Smooth muscle cell (in vitro differentiated cells): ENCODE data around the gene LSAMP. TPM values are rescaled to one million over a fixed set of nuclear protein-coding genes. Genes with fewer than 3 reads are reported as not detected.

Experiments used
- DNase-seq: peaks from one replicate; lab custom pipeline; 2025; ENCODE audit not compliant: unreplicated experiment; lab: John Stamatoyannopoulos, UW
- H2AFZ ChIP-seq: fragments of 200-600 bp; sonication (generic); 2 replicates; pipeline ENCODE4 v1.6.0; 2016; ENCODE audit warnings: antibody characterized with exemption, low read depth, mild to moderate bottlenecking
- H3F3A ChIP-seq: fragments of 200-600 bp; sonication (generic); 2 replicates; pipeline ENCODE4 v1.6.0; 2017; ENCODE audit warnings: antibody characterized with exemption, low read depth
- H3K27ac ChIP-seq: fragments of 200-600 bp; sonication (generic); 2 replicates; pipeline ENCODE4 v1.5.1; 2016; ENCODE audit warnings: low read depth, mild to moderate bottlenecking
- H3K27me3 ChIP-seq: fragments of 200-600 bp; sonication (generic); 2 replicates; pipeline ENCODE4 v1.6.1; 2016; ENCODE audit warnings: low read depth, mild to moderate bottlenecking
- H3K36me3 ChIP-seq: fragments of 200-600 bp; sonication (generic); 2 replicates; pipeline ENCODE4 v1.5.1; 2016; ENCODE audit warnings: low read depth
- H3K4me1 ChIP-seq: fragments of 200-600 bp; sonication (generic); 2 replicates; pipeline ENCODE4 v1.5.1; 2016; ENCODE audit warnings: low read depth
- H3K4me2 ChIP-seq: fragments of 200-600 bp; sonication (generic); 2 replicates; pipeline ENCODE4 v1.6.0; 2016; ENCODE audit warnings: mild to moderate bottlenecking
- H3K4me3 ChIP-seq: fragments of 200-600 bp; sonication (generic); 2 replicates; pipeline ENCODE4 v1.5.1; 2016; ENCODE audit warnings: mild to moderate bottlenecking
- H3K79me2 ChIP-seq: fragments of 200-600 bp; sonication (generic); 2 replicates; pipeline ENCODE4 v1.6.0; 2016; ENCODE audit warnings: low read depth, mild to moderate bottlenecking
- H3K9ac ChIP-seq: fragments of 200-600 bp; sonication (generic); 2 replicates; pipeline ENCODE4 v1.6.0; 2016; ENCODE audit warnings: low read depth
- H3K9me3 ChIP-seq: fragments of 200-600 bp; sonication (generic); replicated peaks from 2 replicates; pipeline ENCODE4 v1.5.1; 2016; ENCODE audit warnings: low read depth
- H4K20me1 ChIP-seq: fragments of 200-600 bp; sonication (generic); 2 replicates; pipeline ENCODE4 v1.6.0; 2016; ENCODE audit warnings: low read depth
- CTCF ChIP-seq: fragments of 200-600 bp; sonication (generic); IDR thresholded peaks from 2 replicates; pipeline ENCODE4 v1.5.1; 2017; ENCODE audit warnings: borderline replicate concordance, mild to moderate bottlenecking, antibody characterized with exemption; ENCODE audit not compliant: insufficient read depth, poor library complexity, severe bottlenecking
- WGBS: methylation state at CpG from one replicate; pipeline ENCODE4 v1.1.7; 2016; ENCODE audit warnings: low lambda C conversion rate; 5-methylcytosine and 5-hydroxymethylcytosine counted together
- polyA plus RNA-seq: library from polyadenylated mRNA; unstranded; fragments of >200 nt; fragmentation: Nextera tagmentation; extraction: Ambion mirVana; gene quantifications from 2 replicates; pipeline ENCODE4 v1.2.1, GENCODE V29; 2016
- total RNA-seq: library from RNA; depleted of rRNA; stranded (reverse); fragments of >200 nt; gene quantifications from 2 replicates; pipeline ENCODE4 v1.2.3, GENCODE V29; 2014

LSAMP gene
- total and polyA plus RNA-seq, 2 experiments from 2014 or later, result 11.2 to 13.6 TPM

DNA sequence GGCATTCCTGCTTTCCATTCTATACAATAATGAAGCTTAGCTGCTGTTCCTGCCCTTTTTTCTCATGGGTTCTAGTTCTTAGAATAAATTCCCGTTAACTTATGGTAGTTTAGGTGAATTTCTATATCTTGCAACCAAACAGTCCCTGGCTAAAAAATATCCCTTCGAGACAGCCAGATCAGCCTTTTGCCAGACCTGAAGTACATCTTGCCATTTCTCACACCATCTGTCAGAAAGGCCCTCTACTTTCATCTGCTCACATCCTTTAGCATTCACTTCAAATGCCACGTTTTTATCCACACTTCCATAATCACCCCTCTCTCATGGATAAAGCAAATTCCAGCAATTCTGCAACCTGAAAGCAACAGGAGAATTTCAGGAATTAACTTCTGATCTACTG lies 676.6 kb downstream of the LSAMP start:
- no peak overlapping the region for H3K4me3 ChIP-seq
- no peaks in the 10 kb centered on the region for H3K27me3 ChIP-seq
- TF ChIP-seq CTCF, result no peak
- no peak overlapping the region for H2AFZ ChIP-seq
- WGBS, result 74% methylated on average over 3 of the region's 3 CpGs
- H3K36me3 ChIP-seq, result no peaks in the 10 kb centered on the region
- H3K27ac ChIP-seq, result no peak overlapping the region
- H3K9ac ChIP-seq, result no peak overlapping the region
- H3K4me1 ChIP-seq, result no peaks in the 10 kb centered on the region
- DNase-seq, result no peak
- H4K20me1 ChIP-seq, result no peaks in the 10 kb centered on the region
- no peak overlapping the region for H3K4me2 ChIP-seq
- no peaks in the 10 kb centered on the region for H3K79me2 ChIP-seq
- no peaks in the 10 kb centered on the region for H3K9me3 ChIP-seq
- no peaks in the 10 kb centered on the region for H3F3A ChIP-seq

DNA sequence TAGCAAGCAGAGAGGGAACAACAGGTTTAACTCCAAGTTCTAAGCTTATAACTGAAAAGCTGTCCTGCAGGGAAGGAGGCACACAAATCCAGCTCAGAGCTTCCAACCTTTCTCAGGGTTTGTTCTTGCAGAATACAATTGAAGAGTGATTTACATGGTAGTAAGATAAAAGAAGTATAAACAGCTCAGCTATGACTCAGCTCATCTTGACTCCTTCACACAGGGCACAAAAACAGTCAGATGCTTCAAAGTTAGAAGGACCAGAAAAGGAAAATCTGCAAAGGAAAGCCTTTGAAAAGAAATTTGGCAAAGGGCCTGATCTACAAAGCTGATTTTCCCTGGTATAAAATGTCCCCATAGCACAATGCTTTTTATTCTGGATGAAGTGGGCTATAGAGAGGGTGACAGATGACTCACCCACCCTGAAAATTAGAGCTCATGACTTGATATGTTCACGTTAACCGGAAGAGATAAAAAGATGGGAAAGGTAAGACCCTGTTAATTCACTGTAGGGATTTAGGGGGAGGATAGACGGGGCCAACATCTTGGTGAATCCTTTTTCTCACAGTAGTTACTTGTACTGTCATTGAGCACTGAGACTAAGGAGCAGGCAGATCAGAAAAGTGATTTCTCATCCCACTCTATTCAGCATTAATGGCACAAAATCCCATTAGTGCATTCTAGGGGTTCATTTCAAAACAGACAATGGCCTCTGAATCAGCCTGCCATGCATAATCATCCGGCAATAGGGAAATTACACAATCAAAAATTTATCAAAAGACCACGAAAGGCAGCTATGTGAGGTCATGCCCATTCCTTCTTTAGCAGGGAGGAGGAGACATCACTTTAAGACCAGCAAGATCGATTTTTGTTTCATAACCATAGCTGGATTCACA lies 678.5 kb downstream of the LSAMP start:
- Histone ChIP-seq H2AFZ (no peak overlapping the region), H3K27ac (no peak overlapping the region), H3K9ac (no peak overlapping the region), H3F3A (no peaks in the 10 kb centered on the region), H3K4me3 (no peak overlapping the region), H3K4me2 (no peak overlapping the region), H3K9me3 (no peaks in the 10 kb centered on the region), H3K36me3 (no peaks in the 10 kb centered on the region), H3K27me3 (no peaks in the 10 kb centered on the region), H3K4me1 (no peaks in the 10 kb centered on the region), H3K79me2 (no peaks in the 10 kb centered on the region), H4K20me1 (no peaks in the 10 kb centered on the region)
- no peak for TF ChIP-seq CTCF
- DNase-seq, result no peak
- 66% methylated on average over 6 of the region's 6 CpGs for WGBS

- Histone ChIP-seq H3F3A (no peaks in the 10 kb centered on the region), H3K27me3 (no peaks in the 10 kb centered on the region), H3K79me2 (no peaks in the 10 kb centered on the region), H3K9ac (no peak overlapping the region), H3K4me2 (no peak overlapping the region), H2AFZ (no peak overlapping the region), H3K4me1 (no peaks in the 10 kb centered on the region), H3K36me3 (no peaks in the 10 kb centered on the region), H4K20me1 (no peaks in the 10 kb centered on the region), H3K4me3 (no peak overlapping the region), H3K9me3 (no peaks in the 10 kb centered on the region), H3K27ac (no peak overlapping the region)
- TF ChIP-seq CTCF, result no peak
- DNase-seq, result no peak
Measured at GRCh38 chr3:115761927-115762305, 683.4 kb downstream of the LSAMP start.

- no peak for TF ChIP-seq CTCF
- no peaks in the 10 kb centered on the region for H3K27me3 ChIP-seq
- no peaks in the 10 kb centered on the region for H3K9me3 ChIP-seq
- H3K79me2 ChIP-seq, result no peaks in the 10 kb centered on the region
- H3K27ac ChIP-seq, result no peak overlapping the region
- H3K4me1 ChIP-seq, result no peaks in the 10 kb centered on the region
- H3K36me3 ChIP-seq, result no peaks in the 10 kb centered on the region
- H2AFZ ChIP-seq, result no peak overlapping the region
- H3K4me2 ChIP-seq, result no peak overlapping the region
- H3F3A ChIP-seq, result no peaks in the 10 kb centered on the region
- H4K20me1 ChIP-seq, result no peaks in the 10 kb centered on the region
- H3K9ac ChIP-seq, result no peak overlapping the region
- 71% methylated on average over 3 of the region's 3 CpGs for WGBS
- DNase-seq, result no peak
- H3K4me3 ChIP-seq, result no peak overlapping the region
Measured at GRCh38 chr3:115760716-115761115, 684.6 kb downstream of the LSAMP start.
